Progenitor cell of endocrine pancreas (in vitro differentiated cells): ENCODE results near the gene CPE. TPM values are rescaled to one million over a fixed set of nuclear protein-coding genes. Genes with fewer than 3 reads are reported as not detected.

Source experiments
- DNase-seq: peaks from one replicate; pipeline ENCODE4 v3.0.0; 2021; ENCODE audit warnings: low spot score; ENCODE audit not compliant: unreplicated experiment
- H3K27ac Mint-ChIP-seq: 2 replicates; pipeline ENCODE4 v1.8.0; 2021; ENCODE audit warnings: mild to moderate bottlenecking, moderate library complexity, mixed read lengths
- H3K27me3 Mint-ChIP-seq: 2 replicates; pipeline ENCODE4 v1.8.0; 2021; ENCODE audit warnings: mixed read lengths
- H3K36me3 Mint-ChIP-seq: 2 replicates; pipeline ENCODE4 v1.8.0; 2022; ENCODE audit warnings: mixed read lengths; ENCODE audit not compliant: insufficient read depth
- H3K4me1 Mint-ChIP-seq: 2 replicates; pipeline ENCODE4 v1.8.0; 2021; ENCODE audit warnings: low read depth, mixed read lengths
- H3K4me3 Mint-ChIP-seq: 2 replicates; pipeline ENCODE4 v1.8.0; 2021; ENCODE audit warnings: low read depth, mild to moderate bottlenecking, moderate library complexity, mixed read lengths
- H3K9me3 Mint-ChIP-seq: 2 replicates; pipeline ENCODE4 v1.8.0; 2021; ENCODE audit warnings: low read depth, mixed read lengths
- CTCF ChIP-seq: fragments of 200-600 bp; sonication (generic); IDR thresholded peaks from one replicate; pipeline ENCODE4 v1.5.0; 2021; ENCODE audit warnings: antibody characterized with exemption, mild to moderate bottlenecking; ENCODE audit not compliant: unreplicated experiment
- total RNA-seq: library from RNA; stranded (reverse); gene quantifications from 2 replicates; pipeline ENCODE4 v1.2.1, GENCODE V29; 2021

Gene CPE
- total RNA-seq, 1 donor from 2014 or later, result 129 TPM

- Mint-ChIP-seq H3K27me3 (no peaks in the 10 kb centered on the region), H3K9me3 (no peaks in the 10 kb centered on the region), H3K4me3 (no peak overlapping the region), H3K27ac (no peak overlapping the region), H3K36me3 (peaks cover 1% of the 10 kb centered on the region), H3K4me1 (no peaks in the 10 kb centered on the region)
- TF ChIP-seq CTCF, result no peak
- no peak for DNase-seq
These were observed 37.1 kb downstream of the CPE start for GRCh38 chr4:165415910-165416309.

GRCh38 chr4:165418073-165418472, 39.3 kb downstream of the CPE start:
- Mint-ChIP-seq H3K27me3 (no peaks in the 10 kb centered on the region), H3K36me3 (peaks cover under 1% of the 10 kb centered on the region), H3K9me3 (no peaks in the 10 kb centered on the region), H3K27ac (no peak overlapping the region), H3K4me3 (no peak overlapping the region), H3K4me1 (peaks cover 4% of the 10 kb centered on the region)
- TF ChIP-seq CTCF, result no peak
- no peak for DNase-seq

GRCh38 chr4:165425629-165426028, 46.8 kb downstream of the CPE start:
- no peak for DNase-seq
- no peak overlapping the region for H3K27ac Mint-ChIP-seq
- H3K9me3 Mint-ChIP-seq, result peaks cover 21% of the 10 kb centered on the region
- H3K4me1 Mint-ChIP-seq, result peaks cover 4% of the 10 kb centered on the region
- no peak overlapping the region for H3K4me3 Mint-ChIP-seq
- TF ChIP-seq CTCF, result no peak
- H3K36me3 Mint-ChIP-seq, result peaks cover 3% of the 10 kb centered on the region
- H3K27me3 Mint-ChIP-seq, result no peaks in the 10 kb centered on the region

GRCh38 chr4:165426331-165426730, 47.5 kb downstream of the CPE start:
- no peak for TF ChIP-seq CTCF
- no peak overlapping the region for H3K27ac Mint-ChIP-seq
- no peaks in the 10 kb centered on the region for H3K27me3 Mint-ChIP-seq
- DNase-seq, result no peak
- H3K4me3 Mint-ChIP-seq, result no peak overlapping the region
- H3K4me1 Mint-ChIP-seq, result peaks cover 1% of the 10 kb centered on the region
- peaks cover 21% of the 10 kb centered on the region for H3K9me3 Mint-ChIP-seq
- H3K36me3 Mint-ChIP-seq, result peaks cover 3% of the 10 kb centered on the region

- TF ChIP-seq CTCF, result no peak
- Mint-ChIP-seq H3K27me3 (no peaks in the 10 kb centered on the region), H3K9me3 (peaks cover 21% of the 10 kb centered on the region), H3K4me3 (no peak overlapping the region), H3K27ac (no peak overlapping the region), H3K36me3 (peaks cover 3% of the 10 kb centered on the region), H3K4me1 (no peaks in the 10 kb centered on the region)
- no peak for DNase-seq
These were observed 48.0 kb downstream of the CPE start for GRCh38 chr4:165426823-165427222.
